NCI-H524 (cell line): ENCODE results near the gene GRAMD4.

Experiments
- DNase-seq, 2 experiments: peaks; one replicate each; lab custom pipeline; 2025; lab: John Stamatoyannopoulos, UW

GRAMD4 gene

GRCh38 chr22:46671824-46672432, 51.7 kb downstream of the GRAMD4 start:
- no peak for DNase-seq

GRCh38 chr22:46672731-46673130, 52.5 kb downstream of the GRAMD4 start:
- DNase-seq: no peak

- DNase-seq: no peak
Measured at GRCh38 chr22:46673205-46673604, 53.0 kb downstream of the GRAMD4 start.

GRCh38 chr22:46673662-46674236, 53.6 kb downstream of the GRAMD4 start:
- no peak for DNase-seq

- DNase-seq: no peak
Measured at GRCh38 chr22:46674367-46674781, 54.2 kb downstream of the GRAMD4 start.

GRCh38 chr22:46674906-46675305, 54.7 kb downstream of the GRAMD4 start:
- DNase-seq: no peak

- DNase-seq: no peak
Measured at GRCh38 chr22:46675479-46675878, 55.3 kb downstream of the GRAMD4 start.

- DNase-seq: no peak
Measured at GRCh38 chr22:46675938-46676337, 55.8 kb downstream of the GRAMD4 start.

GRCh38 chr22:46676479-46676878, 56.3 kb downstream of the GRAMD4 start:
- DNase-seq: no peak

- DNase-seq: no peak
Measured at GRCh38 chr22:46676881-46677280, 56.7 kb downstream of the GRAMD4 start.

- no peak for DNase-seq
Measured at GRCh38 chr22:46677323-46678002, 57.3 kb downstream of the GRAMD4 start.

- DNase-seq: no peak
Measured at GRCh38 chr22:46678003-46678657, 57.9 kb downstream of the GRAMD4 start.

- DNase-seq: no peak
Measured at GRCh38 chr22:46678785-46679700, 58.9 kb downstream of the GRAMD4 start.

GRCh38 chr22:46679706-46680269, 59.6 kb downstream of the GRAMD4 start:
- no peak for DNase-seq

GRCh38 chr22:46681010-46681409, 60.8 kb downstream of the GRAMD4 start:
- no peak for DNase-seq

- DNase-seq: no peak
Measured at GRCh38 chr22:46682011-46682731, 62.0 kb downstream of the GRAMD4 start.

- peak in 1 of 2 experiments; percentile 66 for DNase-seq
Measured at GRCh38 chr22:46684706-46685105, 64.5 kb downstream of the GRAMD4 start.

GRCh38 chr22:46686221-46687047, 66.2 kb downstream of the GRAMD4 start:
- no peak for DNase-seq

- no peak for DNase-seq
Measured at GRCh38 chr22:46687048-46687444, 66.9 kb downstream of the GRAMD4 start.

- no peak for DNase-seq
Measured at GRCh38 chr22:46687460-46687859, 67.3 kb downstream of the GRAMD4 start.
